Large intestine (tissue), 12 donors: ENCODE data around the gene BARX1. TPM values are rescaled to one million over a fixed set of nuclear protein-coding genes. Genes with fewer than 3 reads are reported as not detected.
A peak's percentile ranks its signal among the peaks of the same experiment; 100 is the strongest.

Source experiments
- DNase-seq, 2 donors: peaks; one replicate each; pipeline versions ENCODE4 v3.0.0 to v3.0.0-alpha.2; 2013
- H3K27ac ChIP-seq: one replicate; pipeline ENCODE4 v1.5.1; 2013; ENCODE audit warnings: low read length
- H3K27me3 ChIP-seq: 2 replicates; pipeline ENCODE4 v1.6.1; 2013; ENCODE audit warnings: low read length; ENCODE audit not compliant: control insufficient read depth, insufficient read depth
- H3K36me3 ChIP-seq: 2 replicates; pipeline ENCODE4 v1.6.1; 2013; ENCODE audit warnings: low read length; ENCODE audit not compliant: control insufficient read depth, insufficient read depth
- H3K4me1 ChIP-seq: one replicate; pipeline ENCODE4 v1.6.1; 2013; ENCODE audit warnings: low read length; ENCODE audit not compliant: control insufficient read depth, insufficient read depth
- H3K4me3 ChIP-seq: one replicate; pipeline ENCODE4 v1.5.1; 2013; ENCODE audit warnings: low read length
- H3K9me3 ChIP-seq: one replicate; pipeline ENCODE4 v1.6.1; 2013; ENCODE audit warnings: mild to moderate bottlenecking, low read depth, low read length, moderate library complexity; ENCODE audit not compliant: control insufficient read depth
- WGBS: methylation state at CpG from one replicate; pipeline ENCODE4 v1.1.5; 2013; ENCODE audit warnings: low lambda C conversion rate; ENCODE audit not compliant: insufficient coverage; 5-methylcytosine and 5-hydroxymethylcytosine counted together
- long read RNA-seq, 11 donors: transcript quantifications; one replicate each; lab custom pipeline, GENCODE V29; 2026
- polyA plus RNA-seq: library from polyadenylated mRNA; unstranded; fragments of 120-200 nt; gene quantifications from one replicate; pipeline ENCODE4 v1.2.1, GENCODE V29; 2013

BARX1 gene, protein sequence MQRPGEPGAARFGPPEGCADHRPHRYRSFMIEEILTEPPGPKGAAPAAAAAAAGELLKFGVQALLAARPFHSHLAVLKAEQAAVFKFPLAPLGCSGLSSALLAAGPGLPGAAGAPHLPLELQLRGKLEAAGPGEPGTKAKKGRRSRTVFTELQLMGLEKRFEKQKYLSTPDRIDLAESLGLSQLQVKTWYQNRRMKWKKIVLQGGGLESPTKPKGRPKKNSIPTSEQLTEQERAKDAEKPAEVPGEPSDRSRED
- polyA plus RNA-seq, result 0.06 TPM
- long read RNA-seq, donor 1, result 0 reads
- long read RNA-seq, donor 2, result 0 reads
- long read RNA-seq, donor 3, result 0 reads
- long read RNA-seq, donor 4, result 0 reads
- long read RNA-seq, donor 5, result 0 reads
- long read RNA-seq, donor 6, result 0 reads
- long read RNA-seq, donor 7, result 0 reads
- long read RNA-seq, donor 8, result 0 reads
- long read RNA-seq, donor 9, result 0 reads
- long read RNA-seq, donor 10, result 0 reads
- long read RNA-seq, donor 11, result 0 reads

DNA sequence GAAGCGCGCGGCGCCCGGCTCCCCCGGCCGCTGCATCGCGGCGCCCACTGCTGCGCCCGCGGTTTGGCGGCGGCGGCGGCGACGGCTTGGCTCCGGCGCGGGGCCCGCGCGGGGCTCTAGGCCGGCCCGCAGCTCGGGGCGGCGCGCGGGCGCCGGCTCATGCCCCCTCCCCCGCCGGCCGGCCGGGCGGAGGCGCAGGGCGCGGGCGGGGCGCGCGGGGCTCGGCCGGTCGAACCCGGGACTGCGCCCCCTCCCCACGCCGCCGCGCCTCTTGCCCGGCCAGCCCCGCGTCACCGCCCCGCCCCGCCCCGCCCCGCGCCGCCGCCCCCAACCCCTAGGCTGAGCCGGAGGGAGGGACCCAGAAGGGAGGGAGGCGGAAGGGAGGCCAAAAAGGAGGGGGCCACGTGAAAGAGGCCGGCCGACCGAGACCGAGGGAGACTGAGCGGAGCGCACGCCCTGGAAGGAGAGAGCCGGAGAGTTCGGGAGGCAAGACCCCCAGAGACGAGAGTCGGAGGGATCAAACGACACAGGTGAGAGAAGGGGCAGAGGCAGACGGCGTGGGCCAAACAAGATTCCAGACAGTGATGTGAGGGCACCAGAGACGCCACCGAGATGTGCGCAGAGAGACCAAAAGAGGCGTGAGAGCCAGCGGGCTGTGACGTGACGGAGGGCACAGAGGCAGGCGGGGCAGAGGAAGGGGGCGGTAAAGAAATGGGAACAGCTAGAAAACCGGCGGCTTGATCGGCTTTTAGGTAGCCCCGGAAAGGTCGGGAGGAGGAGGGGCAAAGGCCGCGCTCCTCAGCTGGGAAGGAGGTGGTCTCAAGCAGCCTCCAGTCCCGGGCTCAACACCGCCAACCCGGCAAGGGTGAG, at the start of gene BARX1:
Gene BARX1, minus strand, starts transcription at position 245 of the 870 bp plus-strand sequence. Its CDS starts 209 bp downstream, at position 36.
- WGBS, result no CpG with 5 or more reads among the region's 102 CpGs
- H3K9me3 ChIP-seq, result peaks cover 41% of the 10 kb centered on the region
- no peak within 1 kb of the TSS for H3K4me3 ChIP-seq
- H3K36me3 ChIP-seq, result no peaks in the 10 kb centered on the region
- peaks cover 17% of the 10 kb centered on the region for H3K4me1 ChIP-seq
- no peak within 1 kb of the TSS for H3K27ac ChIP-seq
- DNase-seq, result no peak
- peaks cover 95% of the 10 kb centered on the region for H3K27me3 ChIP-seq

DNA sequence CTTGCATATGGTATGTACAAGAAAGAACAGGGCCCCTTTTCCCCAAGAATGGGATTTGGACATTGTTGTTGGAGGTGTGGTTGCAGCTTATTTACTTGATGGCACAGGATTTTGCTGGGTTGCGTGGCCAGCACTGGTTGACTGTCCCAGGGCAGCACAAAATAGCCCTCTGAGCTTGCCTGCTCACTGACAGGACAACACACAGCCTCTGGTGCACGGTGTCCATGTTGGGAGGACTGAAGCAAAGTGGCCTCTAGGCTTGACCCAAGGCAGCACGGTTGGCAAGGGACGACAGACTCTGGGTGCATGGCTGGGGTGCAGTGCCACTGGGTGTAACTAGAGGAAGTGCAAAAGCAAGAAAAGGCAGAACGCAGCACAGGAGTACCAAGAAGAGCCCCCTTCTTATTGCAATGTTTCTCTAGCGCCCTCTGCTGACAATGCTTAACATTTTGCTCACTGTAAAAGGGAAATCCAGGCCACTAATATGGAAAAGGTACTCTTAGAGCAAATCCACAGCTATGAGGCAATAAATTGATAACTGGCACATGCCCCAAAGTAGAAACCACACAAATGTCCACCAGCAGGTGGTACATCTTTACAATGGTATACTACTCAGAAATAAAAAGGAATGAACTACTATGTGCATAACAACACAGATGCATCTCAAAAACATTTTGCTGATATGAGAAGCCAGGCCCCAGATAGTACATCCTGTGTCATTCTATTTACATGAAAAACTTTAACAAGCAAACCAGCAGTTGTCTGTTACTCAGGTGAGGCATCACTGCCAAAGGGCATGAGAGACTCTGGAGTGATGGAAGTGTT, 47.4 kb upstream of the BARX1 start:
- Histone ChIP-seq H3K36me3 (no peaks in the 10 kb centered on the region), H3K4me1 (peaks cover 8% of the 10 kb centered on the region), H3K9me3 (no peaks in the 10 kb centered on the region), H3K27ac (no peak overlapping the region), H3K27me3 (peaks cover 4% of the 10 kb centered on the region), H3K4me3 (no peak overlapping the region)
- DNase-seq, result peak in 1 of 2 donors; percentile 31
- no CpG with 5 or more reads among the region's 6 CpGs for WGBS

DNA sequence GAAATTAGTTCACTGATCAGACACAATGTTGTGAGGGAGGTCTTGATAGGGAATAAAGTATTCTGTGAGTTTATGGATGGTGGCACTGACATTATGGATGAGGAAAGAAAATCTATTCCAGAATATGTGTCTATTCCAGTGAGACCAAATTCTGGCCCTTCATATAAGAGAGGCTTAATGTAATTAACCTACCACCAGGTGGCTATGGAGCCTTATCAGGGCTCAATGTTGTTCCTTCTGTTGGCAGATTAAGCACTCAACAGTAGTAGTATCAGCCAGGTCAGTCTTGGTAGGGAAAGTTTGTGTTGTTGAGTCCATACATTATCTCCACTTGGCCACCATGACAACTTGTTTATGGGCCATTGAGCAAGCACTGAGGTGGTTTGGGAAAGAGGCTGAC, 41.7 kb upstream of the BARX1 start:
- H3K4me1 ChIP-seq, result peaks cover 8% of the 10 kb centered on the region
- H3K9me3 ChIP-seq, result no peaks in the 10 kb centered on the region
- DNase-seq, result no peak
- no peak overlapping the region for H3K4me3 ChIP-seq
- H3K36me3 ChIP-seq, result no peaks in the 10 kb centered on the region
- no peak overlapping the region for H3K27ac ChIP-seq
- peaks cover 3% of the 10 kb centered on the region for H3K27me3 ChIP-seq

DNA sequence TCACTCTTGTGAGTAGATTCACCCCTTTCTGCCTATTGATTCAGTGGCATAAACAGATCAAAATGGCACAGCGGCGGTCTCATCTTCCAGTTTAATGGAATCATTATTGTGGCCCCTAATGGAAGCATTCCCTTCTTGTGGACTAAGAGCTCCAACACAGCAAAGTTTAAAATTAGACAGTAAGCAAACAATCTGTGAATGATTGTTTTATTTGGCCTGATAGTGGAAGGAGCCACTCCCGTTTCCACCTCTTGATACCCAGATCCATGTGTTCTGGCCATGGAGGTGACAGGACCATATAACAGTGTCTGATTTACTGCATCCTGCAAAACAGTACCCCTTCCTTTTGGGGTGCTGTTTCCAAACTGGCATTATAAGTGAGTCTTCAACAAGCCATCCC, 41.2 kb upstream of the BARX1 start:
- Histone ChIP-seq H3K27ac (no peak overlapping the region), H3K27me3 (peaks cover 3% of the 10 kb centered on the region), H3K4me1 (peaks cover 8% of the 10 kb centered on the region), H3K9me3 (no peaks in the 10 kb centered on the region), H3K4me3 (no peak overlapping the region), H3K36me3 (no peaks in the 10 kb centered on the region)
- no CpG with 5 or more reads among the region's 3 CpGs for WGBS
- no peak for DNase-seq

DNA sequence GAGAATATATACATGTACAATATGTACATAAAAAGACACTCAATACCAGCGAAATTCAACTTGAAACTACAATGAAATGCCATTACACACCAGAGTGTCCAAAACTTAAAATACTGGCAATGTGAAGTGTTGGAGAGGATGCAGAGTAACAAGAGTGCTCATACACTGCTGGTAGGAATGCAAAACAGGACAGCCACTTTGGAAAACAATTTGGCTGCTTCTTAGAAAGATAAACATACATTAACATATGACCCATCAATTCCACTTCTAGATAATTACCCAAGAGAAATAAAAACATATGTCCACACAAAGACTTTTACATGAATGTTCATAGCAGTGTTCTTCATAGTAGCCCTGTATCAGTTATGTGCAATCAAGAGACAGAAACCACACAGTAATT, 39.4 kb upstream of the BARX1 start:
- no peak for DNase-seq
- Histone ChIP-seq H3K4me1 (peaks cover 2% of the 10 kb centered on the region), H3K9me3 (no peaks in the 10 kb centered on the region)

DNA sequence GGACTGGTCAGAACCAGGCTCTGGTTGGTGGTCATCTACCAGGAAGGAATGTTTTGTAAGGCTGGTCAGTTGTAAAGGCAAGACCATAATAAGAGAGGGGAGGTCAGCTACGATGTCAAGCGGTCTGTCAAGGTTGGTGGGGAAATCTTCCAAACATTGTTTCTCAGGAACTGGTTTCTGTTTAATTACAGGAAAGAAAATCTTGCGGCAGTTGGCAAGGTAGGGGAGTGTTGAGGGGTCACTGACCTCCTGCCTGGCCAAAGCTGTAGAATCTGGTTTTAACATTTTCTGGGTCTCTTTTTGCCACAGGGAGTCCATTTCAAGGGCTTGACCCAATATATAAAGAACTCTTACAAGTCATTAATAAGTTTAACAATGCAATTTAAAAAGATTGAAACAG, 39.0 kb upstream of the BARX1 start:
- Histone ChIP-seq H3K4me3 (no peak overlapping the region), H3K36me3 (no peaks in the 10 kb centered on the region), H3K27me3 (peaks cover 3% of the 10 kb centered on the region), H3K27ac (no peak overlapping the region), H3K9me3 (no peaks in the 10 kb centered on the region), H3K4me1 (no peaks in the 10 kb centered on the region)
- no peak for DNase-seq
- WGBS, result no CpG with 5 or more reads among the region's 3 CpGs

More for the DNA sequence above, 39.4 kb upstream of the BARX1 start:
- Histone ChIP-seq H3K27ac (no peak overlapping the region), H3K36me3 (no peaks in the 10 kb centered on the region), H3K4me3 (no peak overlapping the region), H3K27me3 (peaks cover 3% of the 10 kb centered on the region)
- WGBS, result no CpG with 5 or more reads among the region's 1 CpG

DNA sequence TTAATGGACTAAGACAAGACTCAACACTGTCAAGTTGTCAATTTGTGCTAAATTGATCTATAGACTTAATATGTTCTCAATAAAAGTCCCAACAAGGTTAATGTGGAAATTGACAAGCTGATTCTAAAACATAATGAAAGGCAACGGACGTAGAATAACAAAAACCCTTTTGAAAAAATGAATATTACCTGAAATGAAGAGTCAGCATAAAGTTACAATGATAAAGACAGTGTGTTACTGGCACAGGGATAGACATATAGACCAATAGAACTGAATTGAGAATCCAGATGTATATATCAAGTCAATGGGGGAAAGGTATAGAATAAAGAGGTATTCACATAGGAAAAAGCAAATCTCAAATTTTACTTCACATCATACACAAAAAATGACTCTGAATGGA, 37.7 kb upstream of the BARX1 start:
- no peaks in the 10 kb centered on the region for H3K4me1 ChIP-seq
- no peak for DNase-seq
- 100% methylated on average over 2 of the region's 2 CpGs for WGBS

DNA sequence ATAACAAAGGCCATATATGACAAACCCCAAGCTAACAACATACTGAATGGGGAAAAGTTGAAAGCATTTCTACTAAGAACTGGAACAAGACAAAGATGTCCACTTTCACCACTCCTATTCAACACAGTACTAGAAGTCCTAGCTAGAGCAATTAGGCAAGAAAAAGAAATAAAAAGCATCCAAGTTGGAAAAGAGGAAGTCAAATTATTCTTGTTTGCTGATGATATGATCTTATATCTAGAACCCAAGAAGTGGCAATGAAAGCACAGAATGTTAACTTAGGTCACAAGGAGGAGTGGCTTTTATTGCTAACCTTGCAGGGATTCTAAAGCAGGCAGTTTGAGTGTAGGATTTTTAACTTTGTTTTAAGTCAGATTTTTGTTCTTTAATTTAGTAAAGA, 35.3 kb upstream of the BARX1 start:
- no peak for DNase-seq
- Histone ChIP-seq H3K27me3 (peaks cover 3% of the 10 kb centered on the region), H3K4me1 (no peaks in the 10 kb centered on the region), H3K36me3 (no peaks in the 10 kb centered on the region), H3K9me3 (no peaks in the 10 kb centered on the region), H3K27ac (no peak overlapping the region), H3K4me3 (no peak overlapping the region)

More for the DNA sequence above, 37.7 kb upstream of the BARX1 start:
- H3K27me3 ChIP-seq, result peaks cover 3% of the 10 kb centered on the region
- H3K27ac ChIP-seq, result no peak overlapping the region
- no peak overlapping the region for H3K4me3 ChIP-seq
- H3K36me3 ChIP-seq, result no peaks in the 10 kb centered on the region
- H3K9me3 ChIP-seq, result no peaks in the 10 kb centered on the region

DNA sequence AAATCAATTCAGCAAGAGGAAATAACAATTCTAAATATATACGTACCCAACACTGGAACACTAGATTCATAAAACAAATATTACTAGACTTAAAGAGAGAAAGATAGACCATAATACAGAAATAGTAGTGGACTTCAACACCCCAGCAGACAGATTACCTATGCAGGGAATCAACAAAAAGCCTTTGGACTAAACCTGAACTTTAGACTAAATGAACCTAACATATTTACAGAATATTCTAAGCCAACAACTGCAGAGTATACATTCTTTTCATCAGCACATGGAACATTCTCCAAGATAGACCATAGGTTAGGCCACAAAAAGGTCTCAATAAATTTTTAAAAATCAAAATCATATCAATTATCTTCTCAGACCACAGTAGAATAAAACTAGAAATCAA, 32.9 kb upstream of the BARX1 start:
- Histone ChIP-seq H3K27ac (no peak overlapping the region), H3K4me3 (no peak overlapping the region), H3K36me3 (no peaks in the 10 kb centered on the region), H3K4me1 (no peaks in the 10 kb centered on the region), H3K27me3 (no peaks in the 10 kb centered on the region), H3K9me3 (no peaks in the 10 kb centered on the region)
- WGBS, result no CpG with 5 or more reads among the region's 1 CpG
- no peak for DNase-seq

DNA sequence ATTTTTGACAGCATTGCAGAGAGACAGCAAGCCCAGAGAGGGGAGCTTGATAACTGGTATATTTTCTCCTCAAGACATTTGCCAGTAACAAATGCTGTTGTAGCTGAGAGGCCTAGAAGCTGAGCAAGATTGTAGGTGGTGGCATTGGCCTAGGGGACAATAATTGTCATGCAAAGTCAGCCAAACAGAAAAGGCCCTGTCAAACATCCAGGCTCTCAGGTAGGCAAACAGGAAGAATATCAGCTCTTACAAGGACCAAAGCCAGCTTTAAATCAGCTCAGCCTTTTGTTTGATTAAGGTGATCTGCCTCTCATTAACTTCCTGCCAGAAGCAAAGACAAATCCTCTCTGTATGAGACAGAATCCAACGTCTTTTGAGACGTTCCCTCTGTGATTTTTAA, 29.7 kb upstream of the BARX1 start:
- 0% methylated on average over 2 of the region's 2 CpGs for WGBS
- no peak overlapping the region for H3K4me3 ChIP-seq
- DNase-seq, result no peak
- no peaks in the 10 kb centered on the region for H3K9me3 ChIP-seq
- H3K27ac ChIP-seq, result no peak overlapping the region
- H3K27me3 ChIP-seq, result no peaks in the 10 kb centered on the region
- H3K36me3 ChIP-seq, result no peaks in the 10 kb centered on the region
- H3K4me1 ChIP-seq, result peaks cover 6% of the 10 kb centered on the region
